ENCODE results near the gene MXD1.

Gene MXD1

DNA sequence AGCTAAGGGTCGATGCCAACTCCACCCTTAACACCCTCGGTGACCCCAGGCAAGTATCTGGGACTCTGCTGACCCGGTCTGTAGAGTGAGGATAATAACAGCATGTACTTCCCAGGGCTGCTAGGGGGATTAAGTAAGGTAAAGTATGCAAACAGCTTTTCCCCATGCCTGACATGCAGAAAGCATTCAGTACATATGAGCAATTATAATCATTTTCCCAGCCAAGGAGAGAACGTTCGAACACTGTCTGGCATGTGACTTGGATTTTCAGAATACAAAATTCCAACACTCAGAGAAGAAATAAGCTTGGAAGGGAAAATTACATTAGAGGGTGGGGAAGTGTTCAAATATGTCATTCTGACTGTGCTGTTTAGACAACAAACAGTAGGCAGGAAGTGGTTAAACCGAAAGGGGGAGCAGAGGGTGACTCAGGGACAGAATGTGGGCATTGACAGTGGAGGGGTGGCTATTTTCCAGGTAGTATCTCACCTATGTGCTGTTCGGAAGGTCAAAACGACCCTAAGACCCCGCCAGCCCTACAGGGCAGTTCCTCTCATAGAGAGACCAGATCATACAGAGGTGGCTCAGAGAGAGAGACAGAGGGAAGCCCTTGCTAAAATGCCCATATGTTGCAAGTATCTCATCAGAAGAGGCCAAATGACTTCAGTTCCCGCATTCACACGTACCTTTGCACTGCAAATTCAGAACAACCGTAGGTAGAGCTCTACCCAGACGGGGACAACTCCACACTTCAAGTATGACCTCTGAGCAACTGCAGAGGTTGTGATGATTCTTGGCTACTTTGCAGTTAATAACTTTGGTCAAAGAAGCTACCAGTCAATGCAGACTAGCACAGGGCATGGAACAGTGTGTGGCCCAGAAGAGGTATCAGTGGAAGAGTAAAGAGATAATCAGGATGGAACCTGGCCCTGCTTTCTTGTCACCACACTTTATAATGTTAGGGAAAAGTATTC lies 31.7 kb downstream of the MXD1 start:
- H3K79me2 ChIP-seq (ENCODE audit: control insufficient read depth, low read length): no peaks in the 10 kb centered on the region
- no peak overlapping the region for H3K27ac ChIP-seq (ENCODE audit: low read depth, low read length)
- H4K20me1 ChIP-seq (ENCODE audit: control insufficient read depth, insufficient read depth, low read depth, low read length): no peaks in the 10 kb centered on the region
- no peaks in the 10 kb centered on the region for H3K9me2 ChIP-seq (replicated peaks; ENCODE audit: control insufficient read depth, low read length)
- TF ChIP-seq EZH2phosphoT487 (IDR thresholded peaks at IDR 0.05; ENCODE audit: borderline replicate concordance, low read length): no peak
- peaks cover 16% of the 10 kb centered on the region for H3K4me1 ChIP-seq (ENCODE audit: control insufficient read depth, low read length)
- H3K4me2 ChIP-seq (ENCODE audit: low read length): peak overlapping the region; percentile 31
- no peaks in the 10 kb centered on the region for H3F3A ChIP-seq (ENCODE audit: control insufficient read depth, insufficient read depth)
- no peaks in the 10 kb centered on the region for H3K36me3 ChIP-seq (ENCODE audit: control insufficient read depth, low read length)
- no peaks in the 10 kb centered on the region for H3K27me3 ChIP-seq (ENCODE audit: control insufficient read depth, low read length)
- no peaks in the 10 kb centered on the region for H3K9me3 ChIP-seq (ENCODE audit: control insufficient read depth, insufficient read depth, low read length)
- no peak overlapping the region for H3K4me3 ChIP-seq (ENCODE audit: low read length)

DNA sequence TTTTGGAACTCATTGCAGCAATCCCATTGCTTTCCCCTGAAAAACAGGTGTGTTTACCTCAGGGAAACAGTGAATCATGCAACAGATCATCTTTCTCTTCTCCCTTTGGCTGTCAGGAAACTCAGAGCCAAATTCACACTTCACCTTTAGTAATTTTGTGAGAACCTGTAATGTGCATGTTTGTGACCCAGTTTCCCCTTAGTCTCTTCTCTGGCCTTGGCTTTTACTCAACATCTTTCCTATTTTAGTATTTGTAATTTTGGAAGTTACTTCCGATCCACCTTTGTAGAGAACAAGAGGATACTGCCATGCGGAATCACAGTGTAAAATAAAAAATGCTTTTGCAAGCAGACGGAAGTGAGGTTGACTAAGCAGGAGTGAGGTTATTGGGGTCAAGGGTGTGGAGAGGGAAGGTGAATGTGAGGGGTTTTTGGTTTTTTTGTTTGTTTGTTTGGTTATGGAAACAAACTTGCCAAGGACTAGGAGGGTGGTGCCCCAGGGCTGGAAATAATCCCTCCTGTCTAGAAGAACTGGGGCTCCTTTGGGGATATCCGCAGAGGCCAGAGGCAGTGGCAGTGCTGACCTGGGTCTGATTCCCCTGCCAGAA lies 32.5 kb downstream of the MXD1 start:
- peaks cover 16% of the 10 kb centered on the region for H3K4me1 ChIP-seq (ENCODE audit: control insufficient read depth, low read length)
- H3K27ac ChIP-seq (ENCODE audit: low read depth, low read length): no peak overlapping the region
- H3K4me3 ChIP-seq (ENCODE audit: low read length): no peak overlapping the region
- no peaks in the 10 kb centered on the region for H3F3A ChIP-seq (ENCODE audit: control insufficient read depth, insufficient read depth)
- no peaks in the 10 kb centered on the region for H3K9me3 ChIP-seq (ENCODE audit: control insufficient read depth, insufficient read depth, low read length)
- no peak overlapping the region for H3K4me2 ChIP-seq (ENCODE audit: low read length)
- TF ChIP-seq, protein P1, sequence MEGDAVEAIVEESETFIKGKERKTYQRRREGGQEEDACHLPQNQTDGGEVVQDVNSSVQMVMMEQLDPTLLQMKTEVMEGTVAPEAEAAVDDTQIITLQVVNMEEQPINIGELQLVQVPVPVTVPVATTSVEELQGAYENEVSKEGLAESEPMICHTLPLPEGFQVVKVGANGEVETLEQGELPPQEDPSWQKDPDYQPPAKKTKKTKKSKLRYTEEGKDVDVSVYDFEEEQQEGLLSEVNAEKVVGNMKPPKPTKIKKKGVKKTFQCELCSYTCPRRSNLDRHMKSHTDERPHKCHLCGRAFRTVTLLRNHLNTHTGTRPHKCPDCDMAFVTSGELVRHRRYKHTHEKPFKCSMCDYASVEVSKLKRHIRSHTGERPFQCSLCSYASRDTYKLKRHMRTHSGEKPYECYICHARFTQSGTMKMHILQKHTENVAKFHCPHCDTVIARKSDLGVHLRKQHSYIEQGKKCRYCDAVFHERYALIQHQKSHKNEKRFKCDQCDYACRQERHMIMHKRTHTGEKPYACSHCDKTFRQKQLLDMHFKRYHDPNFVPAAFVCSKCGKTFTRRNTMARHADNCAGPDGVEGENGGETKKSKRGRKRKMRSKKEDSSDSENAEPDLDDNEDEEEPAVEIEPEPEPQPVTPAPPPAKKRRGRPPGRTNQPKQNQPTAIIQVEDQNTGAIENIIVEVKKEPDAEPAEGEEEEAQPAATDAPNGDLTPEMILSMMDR (IDR thresholded peaks at IDR 0.05; ENCODE audit: low read depth, low read length, poor library complexity, severe bottlenecking): no peak
- H4K20me1 ChIP-seq (ENCODE audit: control insufficient read depth, insufficient read depth, low read depth, low read length): no peaks in the 10 kb centered on the region
- H3K79me2 ChIP-seq (ENCODE audit: control insufficient read depth, low read length): no peaks in the 10 kb centered on the region
- no peaks in the 10 kb centered on the region for H3K27me3 ChIP-seq (ENCODE audit: control insufficient read depth, low read length)
- no peaks in the 10 kb centered on the region for H3K36me3 ChIP-seq (ENCODE audit: control insufficient read depth, low read length)
- no peaks in the 10 kb centered on the region for H3K9me2 ChIP-seq (replicated peaks; ENCODE audit: control insufficient read depth, low read length)

DNA sequence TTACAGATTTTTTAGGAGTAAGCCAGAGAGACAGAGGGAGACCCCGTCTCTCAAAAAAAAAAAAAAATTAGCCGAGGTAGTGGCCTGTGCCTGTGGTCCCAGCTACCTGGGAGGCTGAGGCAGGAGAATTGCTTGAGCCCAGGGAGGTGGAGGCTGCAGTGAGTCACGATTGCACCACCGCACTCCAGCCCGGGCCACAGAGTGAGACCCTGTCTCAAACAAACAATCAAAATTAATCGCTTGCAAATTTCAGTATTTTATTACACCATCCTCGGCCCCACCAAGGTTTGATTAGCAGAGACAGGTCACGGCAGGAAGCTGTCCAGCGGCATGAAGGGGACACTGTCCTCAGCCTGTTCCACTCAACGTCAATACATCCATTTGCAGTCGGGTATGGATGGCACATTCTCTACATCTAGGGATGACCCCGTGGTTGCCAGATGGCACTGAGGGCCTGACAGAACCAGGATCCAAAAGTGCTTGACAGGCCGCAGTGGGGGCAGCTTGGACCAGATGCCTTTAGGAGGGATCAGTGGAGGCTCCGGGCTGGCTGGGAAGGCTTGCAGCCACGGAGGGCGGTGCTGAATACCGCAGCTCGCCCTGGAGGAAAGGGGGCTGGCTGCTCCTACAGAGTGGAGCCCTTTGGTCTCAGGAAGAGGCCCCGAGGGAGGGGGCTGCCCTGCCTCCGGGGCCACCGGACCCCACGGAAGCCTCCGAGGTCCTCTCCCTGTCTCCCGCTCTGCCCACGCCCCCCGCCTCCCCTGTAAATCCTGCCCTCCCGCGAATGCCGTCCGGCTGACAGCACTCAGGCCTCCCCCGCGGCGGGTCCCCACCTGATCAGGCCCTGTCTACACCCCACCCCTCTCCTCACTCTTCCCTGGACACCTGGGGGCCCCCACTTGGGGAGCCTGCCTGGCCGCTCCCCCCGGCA lies 33.4 kb downstream of the MXD1 start:
- H3K9me3 ChIP-seq (ENCODE audit: control insufficient read depth, insufficient read depth, low read length): no peaks in the 10 kb centered on the region
- no peaks in the 10 kb centered on the region for H3K9me2 ChIP-seq (replicated peaks; ENCODE audit: control insufficient read depth, low read length)
- H3F3A ChIP-seq (ENCODE audit: control insufficient read depth, insufficient read depth): no peaks in the 10 kb centered on the region
- H3K27me3 ChIP-seq (ENCODE audit: control insufficient read depth, low read length): no peaks in the 10 kb centered on the region; the same call in 1 of the 2 replicates
- H3K4me2 ChIP-seq (ENCODE audit: low read length): no peak overlapping the region
- no peak for TF ChIP-seq EZH2phosphoT487 (IDR thresholded peaks at IDR 0.05; ENCODE audit: borderline replicate concordance, low read length)
- TF ChIP-seq, protein P1 (IDR thresholded peaks at IDR 0.05; ENCODE audit: low read depth, low read length, poor library complexity, severe bottlenecking): no peak
- no peaks in the 10 kb centered on the region for H3K79me2 ChIP-seq (ENCODE audit: control insufficient read depth, low read length)
- H3K4me3 ChIP-seq (ENCODE audit: low read length): no peak overlapping the region
- peaks cover 16% of the 10 kb centered on the region for H3K4me1 ChIP-seq (ENCODE audit: control insufficient read depth, low read length)
- H4K20me1 ChIP-seq (ENCODE audit: control insufficient read depth, insufficient read depth, low read depth, low read length): no peaks in the 10 kb centered on the region
- no peaks in the 10 kb centered on the region for H3K36me3 ChIP-seq (ENCODE audit: control insufficient read depth, low read length)
- H3K27ac ChIP-seq (ENCODE audit: low read depth, low read length): no peak overlapping the region
